ENCODE data around the gene FGD3.

FGD3 gene

GRCh38 chr9:93017621-93018020, 70.3 kb downstream of the FGD3 start:
- no peak for FAIRE-seq
- TF ChIP-seq POLR2A (IDR thresholded peaks at IDR 0.05; ENCODE audit: low read depth, low read length), result no peak
- no peak for DNase-seq (ENCODE audit: insufficient read length, low spot score)

- FAIRE-seq, result no peak
- no peak for DNase-seq (ENCODE audit: insufficient read length, low spot score)
- no peak for TF ChIP-seq POLR2A (IDR thresholded peaks at IDR 0.05; ENCODE audit: low read depth, low read length)
Observed at GRCh38 chr9:93020151-93020550, 72.8 kb downstream of the FGD3 start.

- DNase-seq (ENCODE audit: insufficient read length, low spot score), result no peak
- no peak for TF ChIP-seq POLR2A (IDR thresholded peaks at IDR 0.05; ENCODE audit: low read depth, low read length)
- no peak for FAIRE-seq
Observed at GRCh38 chr9:93020771-93021670, 73.7 kb downstream of the FGD3 start.

GRCh38 chr9:93022066-93022465, 74.7 kb downstream of the FGD3 start:
- no peak for TF ChIP-seq POLR2A (IDR thresholded peaks at IDR 0.05; ENCODE audit: low read depth, low read length)
- DNase-seq (ENCODE audit: insufficient read length, low spot score) (no peak), FAIRE-seq (no peak)

- FAIRE-seq, result no peak
- TF ChIP-seq POLR2A (IDR thresholded peaks at IDR 0.05; ENCODE audit: low read depth, low read length), result no peak
- no peak for DNase-seq (ENCODE audit: insufficient read length, low spot score)
Observed at GRCh38 chr9:93022721-93023520, 75.6 kb downstream of the FGD3 start.

- FAIRE-seq (no peak), DNase-seq (ENCODE audit: insufficient read length, low spot score) (no peak)
- no peak for TF ChIP-seq POLR2A (IDR thresholded peaks at IDR 0.05; ENCODE audit: low read depth, low read length)
Observed at GRCh38 chr9:93023521-93023815, 76.1 kb downstream of the FGD3 start.

GRCh38 chr9:93024646-93024910, 77.3 kb downstream of the FGD3 start:
- TF ChIP-seq POLR2A (IDR thresholded peaks at IDR 0.05; ENCODE audit: low read depth, low read length), result no peak
- FAIRE-seq (no peak), DNase-seq (ENCODE audit: insufficient read length, low spot score) (no peak)

GRCh38 chr9:93024986-93025630, 77.8 kb downstream of the FGD3 start:
- DNase-seq (ENCODE audit: insufficient read length, low spot score) (no peak), FAIRE-seq (no peak)
- no peak for TF ChIP-seq POLR2A (IDR thresholded peaks at IDR 0.05; ENCODE audit: low read depth, low read length)

GRCh38 chr9:93025736-93026135, 78.4 kb downstream of the FGD3 start:
- no peak for FAIRE-seq
- DNase-seq (ENCODE audit: insufficient read length, low spot score), result no peak
- no peak for TF ChIP-seq POLR2A (IDR thresholded peaks at IDR 0.05; ENCODE audit: low read depth, low read length)

GRCh38 chr9:93026640-93027039, 79.3 kb downstream of the FGD3 start:
- DNase-seq (ENCODE audit: insufficient read length, low spot score) (no peak), FAIRE-seq (no peak)
- no peak for TF ChIP-seq POLR2A (IDR thresholded peaks at IDR 0.05; ENCODE audit: low read depth, low read length)

GRCh38 chr9:93027750-93028149, 80.4 kb downstream of the FGD3 start:
- no peak for DNase-seq (ENCODE audit: insufficient read length, low spot score)
- TF ChIP-seq POLR2A (IDR thresholded peaks at IDR 0.05; ENCODE audit: low read depth, low read length), result no peak
- FAIRE-seq, result no peak

- no peak for DNase-seq (ENCODE audit: insufficient read length, low spot score)
- no peak for FAIRE-seq
- no peak for TF ChIP-seq POLR2A (IDR thresholded peaks at IDR 0.05; ENCODE audit: low read depth, low read length)
Observed at GRCh38 chr9:93028448-93029006, 81.2 kb downstream of the FGD3 start.

- TF ChIP-seq POLR2A (IDR thresholded peaks at IDR 0.05; ENCODE audit: low read depth, low read length), result no peak
- FAIRE-seq (no peak), DNase-seq (ENCODE audit: insufficient read length, low spot score) (no peak)
Observed at GRCh38 chr9:93030642-93031628, 83.6 kb downstream of the FGD3 start.

Measured in H54 (cell line).